ENCODE results near the gene MICALL2.

DNA sequence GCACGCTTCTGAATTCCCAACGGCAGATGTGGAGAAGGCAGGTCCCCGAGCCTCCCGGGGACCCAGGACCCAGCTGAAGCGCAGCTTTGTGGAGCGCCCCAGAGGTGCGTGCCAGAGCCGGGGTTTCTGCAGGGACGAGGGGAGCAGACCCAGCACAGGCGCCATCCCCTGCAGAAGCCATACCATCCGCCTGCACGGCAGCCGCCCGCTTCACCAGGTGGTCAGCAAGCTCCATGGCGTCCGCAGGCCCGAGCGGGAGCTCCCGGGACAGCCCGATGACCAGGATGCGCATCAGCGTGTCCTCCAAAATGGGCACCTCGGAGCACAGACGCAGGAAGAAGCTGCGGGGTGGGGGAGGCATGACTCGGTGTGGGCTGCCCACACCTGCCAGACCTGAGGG is 34.3 kb upstream of the MICALL2 start:
- TF ChIP-seq, protein P1, sequence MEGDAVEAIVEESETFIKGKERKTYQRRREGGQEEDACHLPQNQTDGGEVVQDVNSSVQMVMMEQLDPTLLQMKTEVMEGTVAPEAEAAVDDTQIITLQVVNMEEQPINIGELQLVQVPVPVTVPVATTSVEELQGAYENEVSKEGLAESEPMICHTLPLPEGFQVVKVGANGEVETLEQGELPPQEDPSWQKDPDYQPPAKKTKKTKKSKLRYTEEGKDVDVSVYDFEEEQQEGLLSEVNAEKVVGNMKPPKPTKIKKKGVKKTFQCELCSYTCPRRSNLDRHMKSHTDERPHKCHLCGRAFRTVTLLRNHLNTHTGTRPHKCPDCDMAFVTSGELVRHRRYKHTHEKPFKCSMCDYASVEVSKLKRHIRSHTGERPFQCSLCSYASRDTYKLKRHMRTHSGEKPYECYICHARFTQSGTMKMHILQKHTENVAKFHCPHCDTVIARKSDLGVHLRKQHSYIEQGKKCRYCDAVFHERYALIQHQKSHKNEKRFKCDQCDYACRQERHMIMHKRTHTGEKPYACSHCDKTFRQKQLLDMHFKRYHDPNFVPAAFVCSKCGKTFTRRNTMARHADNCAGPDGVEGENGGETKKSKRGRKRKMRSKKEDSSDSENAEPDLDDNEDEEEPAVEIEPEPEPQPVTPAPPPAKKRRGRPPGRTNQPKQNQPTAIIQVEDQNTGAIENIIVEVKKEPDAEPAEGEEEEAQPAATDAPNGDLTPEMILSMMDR (IDR thresholded peaks at IDR 0.05), result no peak
- TF ChIP-seq ZFX (IDR thresholded peaks at IDR 0.05; ENCODE audit: borderline replicate concordance), result no peak

Data from 22Rv1 (cell line).